ENCODE results near the gene WDR62. TPM values are rescaled to one million over a fixed set of nuclear protein-coding genes. Genes with fewer than 3 reads are reported as not detected.
"Not testable (repeated sequence)": the region's sequence is repeated elsewhere in the genome, so short reads cannot be mapped to it uniquely, and the experiment has no call there.

Gene WDR62
- total RNA-seq, 3 donors from 2014 or later (not counting 1 experiment from before 2014, with no cell fraction given), result 3.9 to 5.9 (median 4.8) TPM

DNA sequence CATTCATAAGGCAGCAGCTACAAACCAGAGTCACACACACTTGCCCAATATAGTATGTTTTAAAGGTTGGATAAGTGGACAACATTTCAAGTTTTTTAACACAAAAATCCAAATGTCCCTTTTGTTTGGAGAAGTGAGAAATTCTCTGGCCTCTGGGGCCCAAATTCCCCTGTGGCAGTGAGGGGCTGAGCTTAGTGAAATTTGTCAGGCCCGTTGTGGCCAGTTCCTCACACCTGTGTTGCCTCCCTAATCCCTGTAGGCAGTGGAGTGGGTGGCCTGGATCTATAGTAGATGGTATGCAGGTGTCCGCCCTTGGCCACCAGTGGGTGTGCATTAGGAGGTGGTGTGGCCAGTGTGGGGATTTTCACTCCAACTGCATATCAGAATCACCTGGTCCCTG is 6.7 kb downstream of the WDR62 start:
- intact Hi-C loops (cut with micrococcal nuclease), result no loop called here
- 84% methylated on average over 2 of the region's 2 CpGs for WGBS (ENCODE audit: insufficient coverage)
- no peak overlapping the region for H3K27ac ChIP-seq (ENCODE audit: low read length)

DNA sequence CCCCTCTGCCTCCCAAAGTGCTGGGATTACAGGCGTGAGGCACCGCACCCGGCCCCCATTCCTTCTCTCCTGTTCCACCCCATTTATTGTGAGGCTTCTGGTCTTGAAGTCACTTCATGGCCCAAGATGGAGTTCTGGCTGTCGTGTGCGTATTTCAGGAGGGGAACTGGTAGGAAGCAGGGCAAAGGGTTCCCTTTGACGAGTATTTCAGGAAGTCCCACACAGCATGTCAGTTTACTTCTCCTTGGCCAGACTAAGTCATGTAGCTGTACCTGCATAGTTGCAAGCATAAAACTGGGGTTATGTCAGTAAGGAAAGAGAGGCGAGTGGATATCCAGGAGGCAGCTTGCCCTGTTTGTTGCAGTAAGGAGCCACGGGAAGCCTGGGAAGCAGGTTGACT is 10.1 kb downstream of the WDR62 start:
- Mint-ChIP-seq H3K4me3 (no peak overlapping the region), H3K27me3 (ENCODE audit: low read depth in 2 of 2) (no peaks in the 10 kb centered on the region), H3K36me3 (no peaks in the 10 kb centered on the region), H3K4me1 (no peaks in the 10 kb centered on the region), H3K27ac (no peak overlapping the region), H3K9me3 (no peaks in the 10 kb centered on the region)
- Histone ChIP-seq H3K4me1 (ENCODE audit: control insufficient read depth, insufficient read depth, low read length) (no peaks in the 10 kb centered on the region), H3K9me3 (ENCODE audit: control insufficient read depth, insufficient read depth, low read length) (no peaks in the 10 kb centered on the region), H3K27ac (ENCODE audit: low read length) (no peak overlapping the region), H3K36me3 (ENCODE audit: control insufficient read depth, insufficient read depth, low read length) (no peaks in the 10 kb centered on the region), H3K4me3 (ENCODE audit: low read length) (no peak overlapping the region), H3K27me3 (ENCODE audit: control insufficient read depth, insufficient read depth, low read length) (no peaks in the 10 kb centered on the region)
- DNase-seq, result no peak
- intact Hi-C loops (cut with micrococcal nuclease), result no loop called here
- WGBS (ENCODE audit: insufficient coverage), result 93% methylated on average over 8 of the region's 8 CpGs
- TF ChIP-seq, protein P1, sequence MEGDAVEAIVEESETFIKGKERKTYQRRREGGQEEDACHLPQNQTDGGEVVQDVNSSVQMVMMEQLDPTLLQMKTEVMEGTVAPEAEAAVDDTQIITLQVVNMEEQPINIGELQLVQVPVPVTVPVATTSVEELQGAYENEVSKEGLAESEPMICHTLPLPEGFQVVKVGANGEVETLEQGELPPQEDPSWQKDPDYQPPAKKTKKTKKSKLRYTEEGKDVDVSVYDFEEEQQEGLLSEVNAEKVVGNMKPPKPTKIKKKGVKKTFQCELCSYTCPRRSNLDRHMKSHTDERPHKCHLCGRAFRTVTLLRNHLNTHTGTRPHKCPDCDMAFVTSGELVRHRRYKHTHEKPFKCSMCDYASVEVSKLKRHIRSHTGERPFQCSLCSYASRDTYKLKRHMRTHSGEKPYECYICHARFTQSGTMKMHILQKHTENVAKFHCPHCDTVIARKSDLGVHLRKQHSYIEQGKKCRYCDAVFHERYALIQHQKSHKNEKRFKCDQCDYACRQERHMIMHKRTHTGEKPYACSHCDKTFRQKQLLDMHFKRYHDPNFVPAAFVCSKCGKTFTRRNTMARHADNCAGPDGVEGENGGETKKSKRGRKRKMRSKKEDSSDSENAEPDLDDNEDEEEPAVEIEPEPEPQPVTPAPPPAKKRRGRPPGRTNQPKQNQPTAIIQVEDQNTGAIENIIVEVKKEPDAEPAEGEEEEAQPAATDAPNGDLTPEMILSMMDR (IDR thresholded peaks at IDR 0.05), result no peak
- no peak for ATAC-seq

More for the DNA sequence above, 6.7 kb downstream of the WDR62 start:
- H3K27ac Mint-ChIP-seq, result no peak overlapping the region
- H3K9me3 ChIP-seq (ENCODE audit: control insufficient read depth, insufficient read depth, low read length), result no peaks in the 10 kb centered on the region
- no peaks in the 10 kb centered on the region for H3K27me3 ChIP-seq (ENCODE audit: control insufficient read depth, insufficient read depth, low read length)
- TF ChIP-seq, protein P1 (IDR thresholded peaks at IDR 0.05), result no peak
- no peak overlapping the region for H3K4me3 Mint-ChIP-seq
- ATAC-seq, result no peak
- H3K27me3 Mint-ChIP-seq (ENCODE audit: low read depth in 2 of 2), result no peaks in the 10 kb centered on the region
- H3K36me3 ChIP-seq (ENCODE audit: control insufficient read depth, insufficient read depth, low read length), result no peaks in the 10 kb centered on the region
- H3K4me3 ChIP-seq (ENCODE audit: low read length), result no peak overlapping the region
- H3K36me3 Mint-ChIP-seq, result no peaks in the 10 kb centered on the region
- no peaks in the 10 kb centered on the region for H3K4me1 ChIP-seq (ENCODE audit: control insufficient read depth, insufficient read depth, low read length)
- DNase-seq, result no peak
- H3K9me3 Mint-ChIP-seq, result no peaks in the 10 kb centered on the region
- peaks cover 0 to under 1% of the 10 kb centered on the region in 2 donors for H3K4me1 Mint-ChIP-seq

DNA sequence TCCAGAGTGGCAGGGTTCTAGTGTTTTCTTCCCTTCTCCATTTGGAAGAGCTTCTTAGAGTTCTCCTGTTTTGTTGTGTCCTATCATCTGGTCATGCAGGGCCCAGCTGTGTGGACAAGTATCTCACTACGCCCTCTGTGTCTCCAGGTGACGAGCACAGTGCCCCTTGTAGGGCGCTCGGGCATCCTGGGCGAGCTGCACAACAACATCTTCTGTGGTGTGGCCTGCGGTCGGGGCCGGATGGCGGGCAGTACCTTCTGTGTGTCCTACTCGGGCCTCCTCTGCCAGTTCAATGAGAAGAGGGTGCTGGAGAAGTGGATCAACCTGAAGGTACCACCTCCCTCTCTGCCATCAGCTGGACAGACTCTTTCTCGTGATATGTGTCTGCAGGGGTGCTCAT is 13.0 kb downstream of the WDR62 start:
- no peaks in the 10 kb centered on the region for H3K27me3 Mint-ChIP-seq (ENCODE audit: low read depth in 2 of 2)
- H3K36me3 Mint-ChIP-seq, result no peaks in the 10 kb centered on the region
- no peaks in the 10 kb centered on the region for H3K4me1 Mint-ChIP-seq
- Histone ChIP-seq H3K9me3 (ENCODE audit: control insufficient read depth, insufficient read depth, low read length) (no peaks in the 10 kb centered on the region), H3K4me3 (ENCODE audit: low read length) (no peak overlapping the region), H3K27ac (ENCODE audit: low read length) (no peak overlapping the region), H3K27me3 (ENCODE audit: control insufficient read depth, insufficient read depth, low read length) (no peaks in the 10 kb centered on the region), H3K4me1 (ENCODE audit: control insufficient read depth, insufficient read depth, low read length) (no peaks in the 10 kb centered on the region), H3K36me3 (ENCODE audit: control insufficient read depth, insufficient read depth, low read length) (no peaks in the 10 kb centered on the region)
- H3K27ac Mint-ChIP-seq, result no peak overlapping the region
- no peaks in the 10 kb centered on the region for H3K9me3 Mint-ChIP-seq
- WGBS (ENCODE audit: insufficient coverage), result over 99% methylated on average over 9 of the region's 11 CpGs
- intact Hi-C loops (cut with micrococcal nuclease), result no loop called here
- H3K4me3 Mint-ChIP-seq, result no peak overlapping the region
- TF ChIP-seq, protein P1 (IDR thresholded peaks at IDR 0.05), result no peak
- no peak for DNase-seq
- no peak for ATAC-seq

DNA sequence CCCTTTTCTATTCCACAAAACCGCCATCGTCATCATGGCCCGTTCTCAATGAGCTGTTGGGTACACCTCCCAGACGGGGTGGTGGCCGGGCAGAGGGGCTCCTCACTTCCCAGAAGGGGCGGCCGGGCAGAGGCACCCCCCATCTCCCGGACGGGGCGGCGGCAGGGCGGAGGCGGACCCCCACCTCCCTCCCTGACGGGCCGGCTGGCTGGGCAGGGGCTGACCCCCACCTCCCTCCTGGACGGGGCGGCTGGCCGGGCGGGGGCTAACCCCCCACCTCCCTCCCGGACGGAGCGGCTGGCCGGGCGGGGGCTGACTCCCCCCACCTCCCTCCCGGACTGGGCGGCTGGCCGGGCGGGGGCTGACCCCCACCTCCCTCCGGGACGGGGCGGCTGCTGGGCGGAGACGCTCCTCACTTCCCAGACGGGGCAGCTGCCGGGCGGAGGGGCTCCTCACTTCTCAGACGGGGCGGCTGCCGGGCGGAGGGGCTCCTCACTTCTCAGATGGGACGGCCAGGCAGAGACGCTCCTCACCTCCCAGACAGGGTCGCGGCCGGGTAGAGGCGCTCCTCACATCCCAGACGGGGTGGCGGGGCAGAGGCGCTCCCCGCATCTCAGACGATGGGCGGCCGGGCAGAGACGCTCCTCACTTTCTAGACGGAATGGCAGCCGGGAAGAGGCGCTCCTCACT is 14.3 kb downstream of the WDR62 start:
- DNase-seq; H3K27me3 ChIP-seq (ENCODE audit: control insufficient read depth, insufficient read depth, low read length); ATAC-seq; intact Hi-C loops (cut with micrococcal nuclease); H3K27ac Mint-ChIP-seq; H3K9me3 Mint-ChIP-seq; H3K36me3 ChIP-seq (ENCODE audit: control insufficient read depth, insufficient read depth, low read length); H3K27ac ChIP-seq (ENCODE audit: low read length); H3K27me3 Mint-ChIP-seq (ENCODE audit: low read depth in 2 of 2); H3K4me3 Mint-ChIP-seq; H3K4me1 Mint-ChIP-seq; H3K4me1 ChIP-seq (ENCODE audit: control insufficient read depth, insufficient read depth, low read length); H3K36me3 Mint-ChIP-seq; H3K9me3 ChIP-seq (ENCODE audit: control insufficient read depth, insufficient read depth, low read length); H3K4me3 ChIP-seq (ENCODE audit: low read length): not testable (repeated sequence)
- WGBS (ENCODE audit: insufficient coverage), result 95% methylated on average over 38 of the region's 57 CpGs

All from natural killer cell (primary cell).